Rectal smooth muscle tissue (tissue), 1 donor: ENCODE measurements around the gene TMEM167B.
"Not testable (repeated sequence)": the region's sequence is repeated elsewhere in the genome, so short reads cannot be mapped to it uniquely, and the experiment has no call there.

Source experiments
- H3K27ac ChIP-seq: one replicate; pipeline ENCODE4 v1.7.0; 2013; ENCODE audit warnings: low read depth, low read length, inconsistent platforms
- H3K27me3 ChIP-seq: one replicate; pipeline ENCODE4 v1.7.0; 2013; ENCODE audit warnings: low read length; ENCODE audit not compliant: control insufficient read depth, insufficient read depth
- H3K36me3 ChIP-seq: one replicate; pipeline ENCODE4 v1.7.0; 2013; ENCODE audit warnings: low read length; ENCODE audit not compliant: control insufficient read depth, insufficient read depth
- H3K4me1 ChIP-seq: one replicate; pipeline ENCODE4 v1.7.0; 2013; ENCODE audit warnings: low read length; ENCODE audit not compliant: control insufficient read depth, insufficient read depth
- H3K4me3 ChIP-seq: one replicate; pipeline ENCODE4 v1.7.0; 2013; ENCODE audit warnings: low read length
- H3K9ac ChIP-seq: one replicate; pipeline ENCODE4 v1.7.0; 2013; ENCODE audit warnings: low read length

TMEM167B gene

GRCh38 chr1:109133815-109134214, 43.3 kb downstream of the TMEM167B start:
- no peak overlapping the region for H3K27ac ChIP-seq

GRCh38 chr1:109134423-109134822, 43.9 kb downstream of the TMEM167B start:
- Histone ChIP-seq H3K27ac (no peak overlapping the region), H3K4me1 (no peaks in the 10 kb centered on the region), H3K9ac (peak overlapping the region; percentile 4), H3K27me3 (no peaks in the 10 kb centered on the region), H3K36me3 (no peaks in the 10 kb centered on the region), H3K4me3 (no peak overlapping the region)

More at GRCh38 chr1:109133815-109134214, 43.3 kb downstream of the TMEM167B start:
- no peaks in the 10 kb centered on the region for H3K4me1 ChIP-seq
- no peak overlapping the region for H3K4me3 ChIP-seq
- no peak overlapping the region for H3K9ac ChIP-seq
- H3K36me3 ChIP-seq = no peaks in the 10 kb centered on the region
- H3K27me3 ChIP-seq = no peaks in the 10 kb centered on the region

- Histone ChIP-seq H3K36me3 (no peaks in the 10 kb centered on the region), H3K9ac (no peak overlapping the region), H3K27me3 (no peaks in the 10 kb centered on the region), H3K27ac (no peak overlapping the region), H3K4me1 (no peaks in the 10 kb centered on the region), H3K4me3 (no peak overlapping the region)
Observed at GRCh38 chr1:109135940-109136339, 45.4 kb downstream of the TMEM167B start.

DNA sequence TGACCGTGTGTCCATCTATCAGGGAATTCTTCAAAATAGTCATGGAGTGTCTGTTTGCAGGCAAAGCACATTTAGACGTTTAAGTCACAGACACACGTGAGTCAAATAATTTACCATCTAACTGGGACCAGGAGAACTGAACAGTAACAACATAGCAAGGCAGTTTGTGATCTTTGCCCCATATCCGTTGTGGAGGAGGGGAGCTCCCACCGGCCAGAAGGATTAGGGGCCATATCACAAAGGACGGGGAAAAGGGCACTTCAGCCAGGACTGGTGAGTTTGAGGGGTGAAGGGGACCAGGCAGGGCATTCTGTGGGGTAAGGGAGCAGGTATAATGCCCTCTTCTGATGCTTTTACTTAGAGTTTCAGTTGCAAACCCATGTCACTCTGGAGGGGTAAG, 46.2 kb downstream of the TMEM167B start:
- Histone ChIP-seq H3K27ac (no peak overlapping the region), H3K4me3 (no peak overlapping the region), H3K36me3 (no peaks in the 10 kb centered on the region), H3K4me1 (no peaks in the 10 kb centered on the region), H3K27me3 (no peaks in the 10 kb centered on the region), H3K9ac (no peak overlapping the region)

DNA sequence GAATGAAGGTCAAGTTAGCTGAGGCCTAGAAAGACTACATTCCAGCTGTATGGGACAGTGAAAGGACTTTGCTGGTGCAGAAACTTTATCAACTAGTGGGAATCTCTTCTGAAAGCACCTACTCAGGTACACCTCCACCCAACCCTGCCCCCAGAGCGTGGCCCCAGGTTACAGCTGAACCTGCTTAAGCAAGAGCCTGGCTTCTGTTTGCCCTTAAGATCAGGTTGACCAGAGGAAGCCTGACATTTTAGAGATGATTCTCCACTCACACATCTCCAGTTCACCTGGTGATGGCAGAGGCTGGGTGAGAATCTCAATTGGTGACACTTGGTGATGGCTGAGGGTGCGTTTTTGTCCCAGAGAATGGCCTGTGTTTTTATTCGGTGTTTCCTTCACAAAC, 47.4 kb downstream of the TMEM167B start:
- Histone ChIP-seq H3K4me1 (no peaks in the 10 kb centered on the region), H3K9ac (no peak overlapping the region), H3K36me3 (no peaks in the 10 kb centered on the region), H3K27me3 (no peaks in the 10 kb centered on the region), H3K27ac (no peak overlapping the region), H3K4me3 (no peak overlapping the region)

- Histone ChIP-seq H3K36me3 (no peaks in the 10 kb centered on the region), H3K27me3 (no peaks in the 10 kb centered on the region), H3K4me3 (no peak overlapping the region), H3K9ac (no peak overlapping the region), H3K4me1 (no peaks in the 10 kb centered on the region), H3K27ac (no peak overlapping the region)
Observed at GRCh38 chr1:109138358-109138757, 47.8 kb downstream of the TMEM167B start.

- no peaks in the 10 kb centered on the region for H3K27me3 ChIP-seq
- no peak overlapping the region for H3K4me3 ChIP-seq
- H3K36me3 ChIP-seq = no peaks in the 10 kb centered on the region
- no peak overlapping the region for H3K9ac ChIP-seq
- no peaks in the 10 kb centered on the region for H3K4me1 ChIP-seq
- no peak overlapping the region for H3K27ac ChIP-seq
Observed at GRCh38 chr1:109140392-109140791, 49.8 kb downstream of the TMEM167B start.

GRCh38 chr1:109142260-109142659, 51.7 kb downstream of the TMEM167B start:
- H3K27ac ChIP-seq = no peak overlapping the region
- H3K36me3 ChIP-seq = no peaks in the 10 kb centered on the region
- H3K4me3 ChIP-seq = no peak overlapping the region
- no peaks in the 10 kb centered on the region for H3K27me3 ChIP-seq
- no peaks in the 10 kb centered on the region for H3K4me1 ChIP-seq
- H3K9ac ChIP-seq = no peak overlapping the region

DNA sequence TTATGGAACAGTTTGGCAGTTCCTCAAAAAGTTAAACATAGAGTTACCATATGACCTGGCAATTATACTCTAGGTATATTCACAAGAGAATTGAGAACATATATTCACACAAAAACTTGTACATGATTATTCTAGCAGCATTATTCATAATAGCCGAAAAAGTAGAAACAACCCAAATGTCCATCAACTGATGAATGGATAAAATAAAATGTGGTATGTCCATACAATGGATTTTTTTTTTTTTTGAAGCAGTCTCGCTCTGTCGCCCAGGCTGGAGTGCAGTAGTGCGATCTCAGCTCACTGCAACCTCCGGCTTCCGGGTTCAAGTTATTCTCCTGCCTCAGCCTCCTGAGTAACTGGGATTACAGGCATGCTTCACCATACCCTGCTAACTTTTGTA, 52.2 kb downstream of the TMEM167B start:
- H3K9ac ChIP-seq, H3K27me3 ChIP-seq, H3K27ac ChIP-seq, H3K36me3 ChIP-seq, H3K4me3 ChIP-seq, H3K4me1 ChIP-seq: not testable (repeated sequence)
